SK-N-SH treated with all-trans-retinoic acid at 6 μM for 48 hours (cell line): ENCODE results near the gene EML6.

Experiments used
- ARNTL ChIP-seq: fragments of 450-650 bp; formaldehyde crosslinking; IDR thresholded peaks from 2 replicates; pipeline ENCODE4 v1.5.0; 2020; ENCODE audit warnings: low read depth, mild to moderate bottlenecking, moderate library complexity, borderline replicate concordance
- BACH2 ChIP-seq: fragments of 250-450 bp; sonication (Bioruptor Pico); IDR thresholded peaks from 2 replicates; pipeline ENCODE4 v1.9.0; 2021; ENCODE audit warnings: mild to moderate bottlenecking, borderline replicate concordance
- PPARA ChIP-seq: fragments of 250-450 bp; sonication (Bioruptor Pico); IDR thresholded peaks from 2 replicates; pipeline ENCODE4 v1.5.0; 2020; ENCODE audit warnings: mild to moderate bottlenecking, borderline replicate concordance
- RARB ChIP-seq: fragments of 250-450 bp; sonication (Bioruptor Pico); IDR thresholded peaks from 2 replicates; pipeline ENCODE4 v1.8.0; 2021; ENCODE audit warnings: mild to moderate bottlenecking, moderate library complexity
- SNAI2 ChIP-seq: fragments of 250-450 bp; sonication (Bioruptor Pico); IDR thresholded peaks from 2 replicates; pipeline ENCODE4 v1.5.0; 2020; ENCODE audit warnings: mild to moderate bottlenecking, moderate library complexity
- TCF4 ChIP-seq: fragments of 250-450 bp; sonication (Bioruptor Pico); IDR thresholded peaks from 2 replicates; pipeline ENCODE4 v1.8.0; 2021; ENCODE audit warnings: mild to moderate bottlenecking, moderate library complexity, borderline replicate concordance
- ZC3H10 ChIP-seq: fragments of 250-450 bp; sonication (Bioruptor Pico); IDR thresholded peaks from 2 replicates; pipeline ENCODE4 v1.5.1; 2021; ENCODE audit warnings: mild to moderate bottlenecking, moderate library complexity
- ZFP3 ChIP-seq: fragments of 250-450 bp; sonication (Bioruptor Pico); IDR thresholded peaks from 2 replicates; pipeline ENCODE4 v1.5.0; 2020; ENCODE audit warnings: mild to moderate bottlenecking, moderate library complexity
- ZFP30 ChIP-seq: fragments of 450-650 bp; formaldehyde crosslinking; IDR thresholded peaks from 2 replicates; pipeline ENCODE4 v1.5.0; 2022; ENCODE audit warnings: mild to moderate bottlenecking, moderate library complexity
- TF ChIP-seq, protein P1 (sequence below): fragments of 250-450 bp; sonication (Bioruptor Pico); IDR thresholded peaks from 2 replicates; pipeline ENCODE4 v1.5.0; 2020; ENCODE audit warnings: mild to moderate bottlenecking, moderate library complexity
- TF ChIP-seq, protein P2 (sequence below): fragments of 250-450 bp; sonication (Bioruptor Pico); IDR thresholded peaks from 2 replicates; pipeline ENCODE4 v1.5.1; 2020; ENCODE audit warnings: low read depth, mild to moderate bottlenecking, moderate library complexity
- TF ChIP-seq, protein P3 (sequence below): fragments of 250-450 bp; sonication (Bioruptor Pico); IDR thresholded peaks from 2 replicates; pipeline ENCODE4 v1.8.0; 2020; ENCODE audit warnings: mild to moderate bottlenecking, moderate library complexity, borderline replicate concordance

DNA sequence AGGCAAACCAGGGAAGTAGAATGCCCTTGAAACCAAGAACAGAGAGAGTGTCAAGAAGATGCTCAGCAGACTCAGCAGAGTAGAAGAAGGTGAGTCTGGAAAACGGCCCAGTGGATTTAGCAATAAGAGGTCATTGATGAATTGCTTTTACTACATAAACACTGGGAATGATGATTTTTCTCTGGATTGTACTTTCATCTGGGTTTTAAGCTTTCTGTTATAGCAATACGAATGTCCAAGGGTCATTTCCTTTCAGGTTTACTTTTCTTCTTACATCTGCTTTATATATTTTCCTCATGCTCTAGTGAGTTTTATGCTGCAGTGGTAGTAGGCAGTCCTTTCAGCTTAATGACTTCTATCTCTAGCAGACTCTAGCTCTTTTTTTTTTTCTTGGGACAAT lies 16.9 kb downstream of the EML6 start:
- no peak for TF ChIP-seq ZFP30 (CRISPR knock-in tag)
- no peak for TF ChIP-seq RARB (CRISPR knock-in tag)
- TF ChIP-seq, protein P1, sequence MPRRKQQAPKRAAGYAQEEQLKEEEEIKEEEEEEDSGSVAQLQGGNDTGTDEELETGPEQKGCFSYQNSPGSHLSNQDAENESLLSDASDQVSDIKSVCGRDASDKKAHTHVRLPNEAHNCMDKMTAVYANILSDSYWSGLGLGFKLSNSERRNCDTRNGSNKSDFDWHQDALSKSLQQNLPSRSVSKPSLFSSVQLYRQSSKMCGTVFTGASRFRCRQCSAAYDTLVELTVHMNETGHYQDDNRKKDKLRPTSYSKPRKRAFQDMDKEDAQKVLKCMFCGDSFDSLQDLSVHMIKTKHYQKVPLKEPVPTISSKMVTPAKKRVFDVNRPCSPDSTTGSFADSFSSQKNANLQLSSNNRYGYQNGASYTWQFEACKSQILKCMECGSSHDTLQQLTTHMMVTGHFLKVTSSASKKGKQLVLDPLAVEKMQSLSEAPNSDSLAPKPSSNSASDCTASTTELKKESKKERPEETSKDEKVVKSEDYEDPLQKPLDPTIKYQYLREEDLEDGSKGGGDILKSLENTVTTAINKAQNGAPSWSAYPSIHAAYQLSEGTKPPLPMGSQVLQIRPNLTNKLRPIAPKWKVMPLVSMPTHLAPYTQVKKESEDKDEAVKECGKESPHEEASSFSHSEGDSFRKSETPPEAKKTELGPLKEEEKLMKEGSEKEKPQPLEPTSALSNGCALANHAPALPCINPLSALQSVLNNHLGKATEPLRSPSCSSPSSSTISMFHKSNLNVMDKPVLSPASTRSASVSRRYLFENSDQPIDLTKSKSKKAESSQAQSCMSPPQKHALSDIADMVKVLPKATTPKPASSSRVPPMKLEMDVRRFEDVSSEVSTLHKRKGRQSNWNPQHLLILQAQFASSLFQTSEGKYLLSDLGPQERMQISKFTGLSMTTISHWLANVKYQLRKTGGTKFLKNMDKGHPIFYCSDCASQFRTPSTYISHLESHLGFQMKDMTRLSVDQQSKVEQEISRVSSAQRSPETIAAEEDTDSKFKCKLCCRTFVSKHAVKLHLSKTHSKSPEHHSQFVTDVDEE (CRISPR knock-in tag), result no peak
- no peak for TF ChIP-seq ZC3H10 (CRISPR knock-in tag)
- TF ChIP-seq SNAI2, result no peak
- TF ChIP-seq, protein P2, sequence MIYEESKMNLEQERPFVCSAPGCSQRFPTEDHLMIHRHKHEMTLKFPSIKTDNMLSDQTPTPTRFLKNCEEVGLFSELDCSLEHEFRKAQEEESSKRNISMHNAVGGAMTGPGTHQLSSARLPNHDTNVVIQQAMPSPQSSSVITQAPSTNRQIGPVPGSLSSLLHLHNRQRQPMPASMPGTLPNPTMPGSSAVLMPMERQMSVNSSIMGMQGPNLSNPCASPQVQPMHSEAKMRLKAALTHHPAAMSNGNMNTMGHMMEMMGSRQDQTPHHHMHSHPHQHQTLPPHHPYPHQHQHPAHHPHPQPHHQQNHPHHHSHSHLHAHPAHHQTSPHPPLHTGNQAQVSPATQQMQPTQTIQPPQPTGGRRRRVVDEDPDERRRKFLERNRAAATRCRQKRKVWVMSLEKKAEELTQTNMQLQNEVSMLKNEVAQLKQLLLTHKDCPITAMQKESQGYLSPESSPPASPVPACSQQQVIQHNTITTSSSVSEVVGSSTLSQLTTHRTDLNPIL (CRISPR knock-in tag), result no peak
- TF ChIP-seq ARNTL, result no peak
- TF ChIP-seq, protein P3, sequence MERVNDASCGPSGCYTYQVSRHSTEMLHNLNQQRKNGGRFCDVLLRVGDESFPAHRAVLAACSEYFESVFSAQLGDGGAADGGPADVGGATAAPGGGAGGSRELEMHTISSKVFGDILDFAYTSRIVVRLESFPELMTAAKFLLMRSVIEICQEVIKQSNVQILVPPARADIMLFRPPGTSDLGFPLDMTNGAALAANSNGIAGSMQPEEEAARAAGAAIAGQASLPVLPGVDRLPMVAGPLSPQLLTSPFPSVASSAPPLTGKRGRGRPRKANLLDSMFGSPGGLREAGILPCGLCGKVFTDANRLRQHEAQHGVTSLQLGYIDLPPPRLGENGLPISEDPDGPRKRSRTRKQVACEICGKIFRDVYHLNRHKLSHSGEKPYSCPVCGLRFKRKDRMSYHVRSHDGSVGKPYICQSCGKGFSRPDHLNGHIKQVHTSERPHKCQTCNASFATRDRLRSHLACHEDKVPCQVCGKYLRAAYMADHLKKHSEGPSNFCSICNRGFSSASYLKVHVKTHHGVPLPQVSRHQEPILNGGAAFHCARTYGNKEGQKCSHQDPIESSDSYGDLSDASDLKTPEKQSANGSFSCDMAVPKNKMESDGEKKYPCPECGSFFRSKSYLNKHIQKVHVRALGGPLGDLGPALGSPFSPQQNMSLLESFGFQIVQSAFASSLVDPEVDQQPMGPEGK, result no peak
- no peak for TF ChIP-seq BACH2 (CRISPR knock-in tag)
- TF ChIP-seq TCF4 (CRISPR knock-in tag), result no peak
- no peak for TF ChIP-seq PPARA (CRISPR knock-in tag)
- no peak for TF ChIP-seq ZFP3 (CRISPR knock-in tag)
